Measurements from ENCODE around the gene NYAP1. TPM values are rescaled to one million over a fixed set of nuclear protein-coding genes. Genes with fewer than 3 reads are reported as not detected.

The NYAP1 gene
- total RNA-seq, 4 donors from 2014 or later: 0.41 to 1.4 TPM; not detected in 2

DNA sequence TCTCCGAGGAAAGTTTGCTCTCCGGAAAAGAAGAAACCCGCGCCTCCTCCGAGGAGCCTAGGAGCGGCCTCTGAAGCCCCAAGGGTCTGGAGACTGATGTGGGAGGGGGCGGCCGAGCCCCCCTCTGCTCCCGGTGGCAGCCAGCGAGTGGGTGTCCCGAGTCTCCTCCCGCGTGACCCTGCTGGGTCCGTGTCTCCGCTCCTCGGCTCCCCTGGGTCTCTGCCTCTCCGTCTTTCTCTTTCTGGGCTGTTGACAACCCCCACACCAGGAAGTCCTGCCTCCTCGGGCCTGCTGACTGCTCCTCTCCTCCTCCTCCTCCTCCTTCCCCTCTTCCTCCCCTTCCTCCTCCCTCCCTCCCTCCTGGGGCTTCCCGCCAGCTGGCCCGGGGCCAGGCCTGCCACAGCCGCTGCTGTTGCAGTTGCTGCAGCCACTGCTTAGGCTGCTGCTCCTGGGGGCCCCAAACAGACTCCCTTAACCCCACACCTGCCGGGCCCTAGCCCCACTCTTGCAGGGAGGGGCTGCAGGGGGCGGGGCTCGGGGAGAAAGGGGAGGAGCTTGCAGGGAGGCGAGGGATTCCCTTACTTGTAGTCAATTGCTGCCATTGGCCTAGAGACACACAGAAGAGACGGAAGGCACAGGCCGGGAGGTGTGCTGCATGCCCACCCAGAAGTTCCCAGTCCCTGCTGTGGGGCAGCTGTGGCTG lies 4.6 kb upstream of the NYAP1 start, which contains the start of gene TSC22D4:
Gene TSC22D4 (minus strand): TSS at position 257 of the 703 bp plus-strand sequence. CDS start 1,176 bp downstream, outside the sequence.
- 0 to 1% methylated on average over 6 to 20 of the region's 27 CpGs for WGBS, 2 donors (ENCODE audit: low coverage in 1 of 2)

GRCh38 chr7:100481466-100481865 lies 2.3 kb upstream of the NYAP1 start:
- TF ChIP-seq POLR2A (IDR thresholded peaks at IDR 0.05) (no peak), CTCF (IDR thresholded peaks at IDR 0.05) (no peak), EP300 (IDR thresholded peaks at IDR 0.05; ENCODE audit: low read depth) (no peak), POLR2AphosphoS5 (IDR thresholded peaks at IDR 0.05) (no peak)
- H3K9me3 ChIP-seq: no peaks in the 10 kb centered on the region
- in situ Hi-C loops (cut with MboI; ENCODE audit: low pct_ligation_motif_present in 1 of 4, low pct_unique_long_range_greater_than_20kb in 1 of 4, low sequenced_read_pairs in 3 of 4) (loop anchor here in 1 of 4 donors (10.0 kb wide), 1 partner anchor 73 kb away; no protein-coding TSS in a partner anchor), intact Hi-C loops (cut with DNase I; ENCODE audit: low total_unique reads) (loop anchor here (5.0 kb wide), 1 partner anchor 81 kb away; no protein-coding TSS in a partner anchor)
- no peaks in the 10 kb centered on the region for H3K27me3 ChIP-seq
- H3K4me3 ChIP-seq: no peak overlapping the region
- DNase-seq: no peak
- H3K4me1 ChIP-seq: peaks cover 21 to 40% (median 34%) of the 10 kb centered on the region in 4 donors
- H3K36me3 ChIP-seq: no peaks in the 10 kb centered on the region
- H3K27ac ChIP-seq: no peak overlapping the region
- WGBS, 2 donors (ENCODE audit: low coverage in 1 of 2): 81 to 83% methylated on average over 1 of the region's 1 CpG

More for the DNA sequence above, 4.6 kb upstream of the NYAP1 start, which contains the start of gene TSC22D4:
- intact Hi-C loops (cut with DNase I; ENCODE audit: low total_unique reads) (loop anchor here (10.0 kb wide), 1 partner anchor 226 kb away; the partner anchor contains the start of gene POP7), in situ Hi-C loops (cut with MboI; ENCODE audit: low pct_ligation_motif_present in 1 of 4, low pct_unique_long_range_greater_than_20kb in 1 of 4, low sequenced_read_pairs in 3 of 4) (loop anchor here in 1 of 4 donors (5.0 kb wide), 1 partner anchor 78 kb away; no protein-coding TSS in a partner anchor)
- peak; percentile 94 for TF ChIP-seq POLR2A (IDR thresholded peaks at IDR 0.05)
- TF ChIP-seq EP300 (IDR thresholded peaks at IDR 0.05; ENCODE audit: low read depth): no peak
- no peak for TF ChIP-seq CTCF (IDR thresholded peaks at IDR 0.05)
- TF ChIP-seq POLR2AphosphoS5 (IDR thresholded peaks at IDR 0.05): peak; percentile 88 to 93 (median 93)
- peak; percentile 96 for DNase-seq
- Histone ChIP-seq H3K36me3 (no peaks in the 10 kb centered on the region), H3K27me3 (no peaks in the 10 kb centered on the region), H3K27ac (peak within 1 kb of the TSS; percentile 97 to 98 (median 98)), H3K4me3 (peak within 1 kb of the TSS; percentile 97 to 99 (median 98)), H3K9me3 (no peaks in the 10 kb centered on the region), H3K4me1 (peaks cover 36 to 57% (median 45%) of the 10 kb centered on the region in 4 donors)

GRCh38 chr7:100482728-100483089 lies 1.0 kb upstream of the NYAP1 start:
- in situ Hi-C loops (cut with MboI; ENCODE audit: low pct_ligation_motif_present in 1 of 4, low pct_unique_long_range_greater_than_20kb in 1 of 4, low sequenced_read_pairs in 3 of 4) (loop anchor here in 1 of 4 donors (10.0 kb wide), 1 partner anchor 72 kb away; no protein-coding TSS in a partner anchor), intact Hi-C loops (cut with DNase I; ENCODE audit: low total_unique reads) (loop anchor here (5.0 kb wide), 1 partner anchor 80 kb away; no protein-coding TSS in a partner anchor)
- WGBS, 2 donors (ENCODE audit: low coverage in 1 of 2): 4 to 32% methylated on average over 4 to 14 of the region's 14 CpGs
- Histone ChIP-seq H3K4me1 (peaks cover 12 to 28% (median 21%) of the 10 kb centered on the region in 4 donors), H3K27ac (peak overlapping the region; percentile 16 to 73 (median 59)), H3K27me3 (no peaks in the 10 kb centered on the region), H3K36me3 (no peaks in the 10 kb centered on the region), H3K9me3 (no peaks in the 10 kb centered on the region), H3K4me3 (peak overlapping the region; percentile 52 to 65 (median 63))
- DNase-seq: no peak
- TF ChIP-seq POLR2A (IDR thresholded peaks at IDR 0.05) (no peak), CTCF (IDR thresholded peaks at IDR 0.05) (no peak), EP300 (IDR thresholded peaks at IDR 0.05; ENCODE audit: low read depth) (no peak), POLR2AphosphoS5 (IDR thresholded peaks at IDR 0.05) (no peak)

DNA sequence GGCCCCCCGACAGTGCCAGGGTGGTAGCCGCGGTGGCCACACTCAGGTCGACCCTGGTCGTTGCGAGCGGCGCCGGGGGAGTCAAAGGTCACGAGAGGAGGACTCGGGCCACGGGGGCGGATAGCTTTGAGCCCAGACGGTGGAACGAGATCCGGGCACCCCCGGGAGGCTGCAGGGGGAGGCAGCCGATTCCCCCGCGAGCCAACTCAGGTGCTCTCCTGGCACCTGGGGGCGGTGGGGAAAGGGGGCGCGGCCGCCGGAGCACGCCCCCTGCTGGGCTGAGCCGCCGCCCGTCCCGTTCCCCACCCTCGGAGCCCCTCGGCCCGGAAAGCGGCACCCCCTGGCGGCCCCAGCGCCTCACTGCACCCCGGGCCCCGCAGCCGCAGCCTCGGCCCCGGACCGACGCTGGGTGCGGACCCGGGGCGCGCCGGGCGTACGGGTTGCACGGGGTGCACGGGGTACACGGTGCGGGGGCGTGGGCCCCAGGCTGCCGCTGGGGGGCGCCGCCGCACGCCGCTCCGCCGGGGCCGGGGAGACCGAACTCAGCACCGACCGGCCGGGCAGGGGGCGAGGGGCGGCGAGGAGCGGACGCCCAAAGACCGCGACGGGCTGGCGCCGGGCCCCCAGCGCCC lies 521 bp upstream of the NYAP1 start:
- TF ChIP-seq EP300 (IDR thresholded peaks at IDR 0.05; ENCODE audit: low read depth) (no peak), CTCF (IDR thresholded peaks at IDR 0.05) (peak; percentile 62 to 98 (median 89))
- in situ Hi-C loops (cut with MboI; ENCODE audit: low pct_ligation_motif_present in 1 of 4, low pct_unique_long_range_greater_than_20kb in 1 of 4, low sequenced_read_pairs in 3 of 4) (loop anchor here in 1 of 4 donors (10.0 kb wide), 1 partner anchor 72 kb away; no protein-coding TSS in a partner anchor), intact Hi-C loops (cut with DNase I; ENCODE audit: low total_unique reads) (loop anchor here (5.0 kb wide), 1 partner anchor 79 kb away; no protein-coding TSS in a partner anchor)
- no peaks in the 10 kb centered on the region for H3K9me3 ChIP-seq
- H3K4me3 ChIP-seq: peak overlapping the region; percentile 52 to 65 (median 63)
- peak; percentile 80 for DNase-seq
- H3K27ac ChIP-seq: peak overlapping the region; percentile 16 to 73 (median 59)
- WGBS, 2 donors (ENCODE audit: low coverage in 1 of 2): 0 to 1% methylated on average over 11 to 59 of the region's 79 CpGs
- no peaks in the 10 kb centered on the region for H3K27me3 ChIP-seq
- peaks cover 12 to 25% (median 20%) of the 10 kb centered on the region in 4 donors for H3K4me1 ChIP-seq
- no peaks in the 10 kb centered on the region for H3K36me3 ChIP-seq

All from transverse colon (tissue), 4 donors.